ENCODE measurements around the gene ST3GAL3. TPM values are rescaled to one million over a fixed set of nuclear protein-coding genes. Genes with fewer than 3 reads are reported as not detected.

The ST3GAL3 gene
- total RNA-seq, 2 donors from 2014 or later = 26.3 to 36.0 TPM

GRCh38 chr1:43925846-43926245, 218.5 kb downstream of the ST3GAL3 start:
- Histone ChIP-seq H3K27me3 (replicated peaks; ENCODE audit: insufficient read depth) (no peaks in the 10 kb centered on the region), H3K4me1 (ENCODE audit: control insufficient read depth in 1 of 2, low read depth in 2 of 2) (no peaks in the 10 kb centered on the region), H3K4me3 (no peak overlapping the region), H3K36me3 (peaks cover 12% of the 10 kb centered on the region), H3K9me3 (no peaks in the 10 kb centered on the region), H3K27ac (no peak overlapping the region)
- ATAC-seq (ENCODE audit: insufficient number of reproducible peaks, low FRiP score, low read depth) (no peak), DNase-seq (ENCODE audit: low spot score) (no peak)
- TF ChIP-seq CTCF (IDR thresholded peaks at IDR 0.05) = no peak

- peaks cover 11 to 16% of the 10 kb centered on the region in 2 donors for H3K4me1 ChIP-seq (ENCODE audit: control insufficient read depth in 1 of 2, low read depth in 2 of 2)
- H3K27ac ChIP-seq = no peak overlapping the region
- DNase-seq (ENCODE audit: low spot score) (no peak), ATAC-seq (ENCODE audit: insufficient number of reproducible peaks, low FRiP score, low read depth) (no peak)
- no peaks in the 10 kb centered on the region for H3K27me3 ChIP-seq (replicated peaks; ENCODE audit: insufficient read depth)
- H3K36me3 ChIP-seq = peaks cover 3% of the 10 kb centered on the region
- no peaks in the 10 kb centered on the region for H3K9me3 ChIP-seq
- no peak overlapping the region for H3K4me3 ChIP-seq
- no peak for TF ChIP-seq CTCF (IDR thresholded peaks at IDR 0.05)
These were observed 223.0 kb downstream of the ST3GAL3 start for GRCh38 chr1:43930168-43930948.

- H3K4me3 ChIP-seq = no peak overlapping the region
- DNase-seq (ENCODE audit: low spot score) (no peak), ATAC-seq (ENCODE audit: insufficient number of reproducible peaks, low FRiP score, low read depth) (no peak)
- no peak for TF ChIP-seq CTCF (IDR thresholded peaks at IDR 0.05)
- H3K27me3 ChIP-seq (replicated peaks; ENCODE audit: insufficient read depth) = no peaks in the 10 kb centered on the region
- no peaks in the 10 kb centered on the region for H3K9me3 ChIP-seq
- H3K36me3 ChIP-seq = no peaks in the 10 kb centered on the region
- H3K27ac ChIP-seq = no peak overlapping the region
- peaks cover 13 to 18% of the 10 kb centered on the region in 2 donors for H3K4me1 ChIP-seq (ENCODE audit: control insufficient read depth in 1 of 2, low read depth in 2 of 2)
These were observed 223.6 kb downstream of the ST3GAL3 start for GRCh38 chr1:43930949-43931275.

- no peak for ATAC-seq (ENCODE audit: insufficient number of reproducible peaks, low FRiP score, low read depth)
- H3K4me1 ChIP-seq (ENCODE audit: control insufficient read depth in 1 of 2, low read depth in 2 of 2) = peaks cover 15 to 20% of the 10 kb centered on the region in 2 donors
- no peak for TF ChIP-seq CTCF (IDR thresholded peaks at IDR 0.05)
- no peak overlapping the region for H3K4me3 ChIP-seq
- H3K36me3 ChIP-seq = no peaks in the 10 kb centered on the region
- H3K9me3 ChIP-seq = no peaks in the 10 kb centered on the region
- no peaks in the 10 kb centered on the region for H3K27me3 ChIP-seq (replicated peaks; ENCODE audit: insufficient read depth)
- no peak overlapping the region for H3K27ac ChIP-seq
- no peak for DNase-seq (ENCODE audit: low spot score)
These were observed 224.7 kb downstream of the ST3GAL3 start for GRCh38 chr1:43931711-43932660.

GRCh38 chr1:43932786-43933385, 225.6 kb downstream of the ST3GAL3 start:
- Histone ChIP-seq H3K27ac (no peak overlapping the region), H3K9me3 (no peaks in the 10 kb centered on the region), H3K4me1 (ENCODE audit: control insufficient read depth in 1 of 2, low read depth in 2 of 2) (peaks cover 15 to 20% of the 10 kb centered on the region in 2 donors), H3K27me3 (replicated peaks; ENCODE audit: insufficient read depth) (no peaks in the 10 kb centered on the region), H3K36me3 (no peaks in the 10 kb centered on the region), H3K4me3 (peak overlapping the region; percentile 73)
- no peak for TF ChIP-seq CTCF (IDR thresholded peaks at IDR 0.05)
- DNase-seq (ENCODE audit: low spot score) = no peak
- ATAC-seq (ENCODE audit: insufficient number of reproducible peaks, low FRiP score, low read depth) = no peak

Data from thoracic aorta (tissue), 2 donors.